ENCODE measurements around the gene DDX55.

GRCh38 chr12:123607756-123608155 lies 5.9 kb downstream of the DDX55 start:
- no peak for TF ChIP-seq CTCF (IDR thresholded peaks at IDR 0.05; ENCODE audit: insufficient read depth, low read length, poor library complexity, severe bottlenecking)
- TF ChIP-seq EZH2phosphoT487 (conservative IDR thresholded peaks at IDR 0.05; ENCODE audit: low read length) = no peak

Data from SU-DHL-6 (cell line).